CD4-positive, alpha-beta T cell treated with Interleukin-17A for 4 hours (primary cell): ENCODE results near the gene CDH18.
"Not testable (repeated sequence)": the region's sequence is repeated elsewhere in the genome, so short reads cannot be mapped to it uniquely, and the experiment has no call there.

Experiments used
- DNase-seq: peaks from one replicate; pipeline ENCODE4 v3.0.0-alpha.2; 2020; ENCODE audit warnings: mixed read lengths

CDH18 gene

GRCh38 chr5:19859020-19859419, 129.0 kb downstream of the CDH18 start:
- no peak for DNase-seq

GRCh38 chr5:19855931-19856330, 132.1 kb downstream of the CDH18 start:
- DNase-seq, result no peak

GRCh38 chr5:19855453-19855852, 132.5 kb downstream of the CDH18 start:
- DNase-seq, result no peak

- DNase-seq, result no peak
These were observed 133.0 kb downstream of the CDH18 start for GRCh38 chr5:19855031-19855430.

GRCh38 chr5:19853616-19854240, 134.3 kb downstream of the CDH18 start:
- DNase-seq, result no peak

- no peak for DNase-seq
These were observed 150.3 kb downstream of the CDH18 start for GRCh38 chr5:19837536-19838174.

GRCh38 chr5:19835442-19835841, 152.6 kb downstream of the CDH18 start:
- DNase-seq, result no peak

- DNase-seq, result not testable (repeated sequence)
These were observed 175.3 kb downstream of the CDH18 start for GRCh38 chr5:19812720-19813119.

- no peak for DNase-seq
These were observed 181.2 kb downstream of the CDH18 start for GRCh38 chr5:19806756-19807155.

GRCh38 chr5:19802686-19803085, 185.3 kb downstream of the CDH18 start:
- no peak for DNase-seq

- no peak for DNase-seq
These were observed 192.8 kb downstream of the CDH18 start for GRCh38 chr5:19795218-19795617.

- DNase-seq, result no peak
These were observed 197.1 kb downstream of the CDH18 start for GRCh38 chr5:19790829-19791466.

- DNase-seq, result no peak
These were observed 205.4 kb downstream of the CDH18 start for GRCh38 chr5:19782566-19782965.

- no peak for DNase-seq
These were observed 210.6 kb downstream of the CDH18 start for GRCh38 chr5:19777363-19777762.

GRCh38 chr5:19776886-19777285, 211.1 kb downstream of the CDH18 start:
- DNase-seq, result not testable (repeated sequence)

- DNase-seq, result no peak
These were observed 216.7 kb downstream of the CDH18 start for GRCh38 chr5:19771174-19771835.

GRCh38 chr5:19770396-19770795, 217.6 kb downstream of the CDH18 start:
- no peak for DNase-seq

- no peak for DNase-seq
These were observed 220.0 kb downstream of the CDH18 start for GRCh38 chr5:19767987-19768386.

GRCh38 chr5:19753579-19753978, 234.4 kb downstream of the CDH18 start:
- DNase-seq, result no peak

- DNase-seq, result no peak
These were observed 236.7 kb downstream of the CDH18 start for GRCh38 chr5:19751326-19751725.

- no peak for DNase-seq
These were observed 242.8 kb downstream of the CDH18 start for GRCh38 chr5:19745247-19745646.

GRCh38 chr5:19739671-19740070, 248.3 kb downstream of the CDH18 start:
- DNase-seq, result no peak

- no peak for DNase-seq
These were observed 253.2 kb downstream of the CDH18 start for GRCh38 chr5:19734776-19735175.
